ENCODE results near the gene CCDC12. TPM values are rescaled to one million over a fixed set of nuclear protein-coding genes. Genes with fewer than 3 reads are reported as not detected.

The CCDC12 gene
- total RNA-seq, 1 experiment from 2014 or later = 46.5 TPM

DNA sequence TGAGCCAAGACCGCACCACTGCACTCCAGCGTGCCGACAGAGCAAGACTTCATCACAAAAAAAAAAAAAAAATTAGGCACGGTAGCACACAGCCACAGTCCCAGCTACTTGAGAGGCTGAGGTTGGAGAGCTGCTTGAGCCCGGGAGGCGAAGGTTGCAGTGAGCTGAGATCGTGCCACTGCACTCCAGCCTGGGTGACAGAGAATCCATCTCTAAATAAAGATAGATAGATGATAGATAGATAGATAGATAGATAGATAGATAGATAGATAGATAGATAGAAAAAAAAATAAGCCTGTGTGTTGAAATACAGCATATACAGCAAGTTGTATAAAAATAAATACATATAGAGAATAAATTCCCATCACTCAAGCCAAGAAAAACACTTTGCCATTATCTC lies 61.7 kb downstream of the CCDC12 start:
- no TSS peak for BruUV-seq (replicated peaks)
- Histone ChIP-seq H3K4me1 (ENCODE audit: control insufficient read depth in 1 of 2, insufficient read depth in 2 of 2, low read length in 2 of 2) (peaks cover 3 to 9% of the 10 kb centered on the region in 2 experiments; a peak in 2 of 4 replicates), H3K27ac (ENCODE audit: low read depth, low read length) (no peak overlapping the region), H3K9ac (ENCODE audit: low read length) (no peak overlapping the region), H3K4me2 (ENCODE audit: low read length) (no peak overlapping the region), H3K27me3 (ENCODE audit: insufficient read depth, low read length) (no peaks in the 10 kb centered on the region), H3K9me2 (ENCODE audit: insufficient read depth) (no peaks in the 10 kb centered on the region), H3K4me3 (replicated peaks in 1 of 2; ENCODE audit: low read depth in 1 of 2, low read length in 2 of 2) (no peak overlapping the region), H2AFZ (ENCODE audit: low read depth, low read length, poor library complexity, severe bottlenecking) (no peak overlapping the region), H3K36me3 (ENCODE audit: control insufficient read depth in 1 of 2, insufficient read depth in 2 of 2, low read length in 2 of 2) (peaks cover 4 to 24% of the 10 kb centered on the region in 2 experiments; a peak in 3 of 4 replicates), H4K20me1 (ENCODE audit: insufficient read depth) (no peaks in the 10 kb centered on the region), H3K9me3 (ENCODE audit: control insufficient read depth in 1 of 2, insufficient read depth in 1 of 2, low read depth in 1 of 2, low read length in 2 of 2) (no peaks in the 10 kb centered on the region), H3K79me2 (ENCODE audit: insufficient read depth, low read length) (no peaks in the 10 kb centered on the region)
- intact Hi-C loops (cut with micrococcal nuclease) = no loop called here
- DNase-seq (ENCODE audit: low read depth, low spot score) (no peak), ATAC-seq (no peak)
- ChIA-PET RAD21 (ENCODE audit: low non-redundant PET in 1 of 2, low total read pairs in 2 of 2, uncharacterized antibody in 2 of 2, unreplicated experiment in 2 of 2) (interaction anchor here in 1 of 2 experiments (0.7 kb wide), 1 partner anchor 77 kb away, joined by 3 read pairs; no protein-coding TSS in a partner anchor), POLR2A (no interaction called here), CTCF (interaction anchor here (1.2 kb wide), 1 partner anchor 9 kb away, joined by 4 read pairs; no protein-coding TSS in a partner anchor)
- no peak for TF ChIP-seq EZH2 (IDR thresholded peaks at IDR 0.05)
- TF ChIP-seq ZNF274 (IDR thresholded peaks at IDR 0.05; ENCODE audit: low read depth, low read length) = no peak

DNA sequence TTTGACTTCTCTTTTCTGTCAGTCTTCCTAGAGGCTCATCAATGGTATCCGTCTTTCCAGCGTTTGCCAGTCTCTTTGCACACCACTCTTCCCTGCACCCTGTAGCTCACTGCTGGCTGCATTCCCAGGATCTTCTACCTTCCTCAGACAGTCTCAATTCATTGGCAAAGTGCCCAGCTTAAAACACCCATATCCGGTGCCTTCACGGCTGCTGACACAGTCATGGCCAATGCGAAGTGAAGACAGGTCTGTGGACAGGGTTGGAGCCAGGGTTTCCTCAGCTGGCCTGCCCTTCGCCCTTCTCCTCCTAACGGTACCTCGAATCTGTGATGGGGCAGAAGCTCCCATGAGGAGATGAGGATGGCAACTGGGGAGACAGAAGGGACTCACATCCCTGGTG lies 62.9 kb downstream of the CCDC12 start:
- no peaks in the 10 kb centered on the region for H3K79me2 ChIP-seq (ENCODE audit: insufficient read depth, low read length)
- no peak overlapping the region for H3K4me3 ChIP-seq (replicated peaks in 1 of 2; ENCODE audit: low read depth in 1 of 2, low read length in 2 of 2)
- H3K4me1 ChIP-seq (ENCODE audit: control insufficient read depth in 1 of 2, insufficient read depth in 2 of 2, low read length in 2 of 2) = peaks cover 3 to 17% of the 10 kb centered on the region in 2 experiments; a peak in 3 of 4 replicates
- H3K27me3 ChIP-seq (ENCODE audit: insufficient read depth, low read length) = no peaks in the 10 kb centered on the region
- no peak overlapping the region for H3K9ac ChIP-seq (ENCODE audit: low read length)
- TF ChIP-seq, protein P1, sequence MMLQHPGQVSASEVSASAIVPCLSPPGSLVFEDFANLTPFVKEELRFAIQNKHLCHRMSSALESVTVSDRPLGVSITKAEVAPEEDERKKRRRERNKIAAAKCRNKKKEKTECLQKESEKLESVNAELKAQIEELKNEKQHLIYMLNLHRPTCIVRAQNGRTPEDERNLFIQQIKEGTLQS (IDR thresholded peaks at IDR 0.05) = no peak
- no peak for TF ChIP-seq YY1 (IDR thresholded peaks at IDR 0.05; ENCODE audit: extremely low read depth, insufficient replicate concordance, low read depth, low read length)
- H3K4me2 ChIP-seq (ENCODE audit: low read length) = no peak overlapping the region
- no peaks in the 10 kb centered on the region for H3K9me2 ChIP-seq (ENCODE audit: insufficient read depth)
- H3K9me3 ChIP-seq (ENCODE audit: control insufficient read depth in 1 of 2, insufficient read depth in 1 of 2, low read depth in 1 of 2, low read length in 2 of 2) = no peaks in the 10 kb centered on the region
- no peak overlapping the region for H3K27ac ChIP-seq (ENCODE audit: low read depth, low read length)
- ChIA-PET RAD21 (ENCODE audit: low non-redundant PET in 1 of 2, low total read pairs in 2 of 2, uncharacterized antibody in 2 of 2, unreplicated experiment in 2 of 2) (no interaction called here), CTCF (interaction anchor here (0.7 to 1.5 kb wide), 4 partner anchors 10 to 284 kb away, joined by 3 to 4 read pairs (median 4); no protein-coding TSS in a partner anchor), POLR2A (no interaction called here)
- no TSS peak for BruUV-seq (replicated peaks)
- no peak overlapping the region for H2AFZ ChIP-seq (ENCODE audit: low read depth, low read length, poor library complexity, severe bottlenecking)
- intact Hi-C loops (cut with micrococcal nuclease) = no loop called here
- DNase-seq (ENCODE audit: low read depth, low spot score) = no peak
- peaks cover 2 to 14% of the 10 kb centered on the region in 2 experiments; a peak in 2 of 4 replicates for H3K36me3 ChIP-seq (ENCODE audit: control insufficient read depth in 1 of 2, insufficient read depth in 2 of 2, low read length in 2 of 2)
- H4K20me1 ChIP-seq (ENCODE audit: insufficient read depth) = no peaks in the 10 kb centered on the region
- no peak for ATAC-seq
